ENCODE data around the gene DNAJC11. TPM values are rescaled to one million over a fixed set of nuclear protein-coding genes. Genes with fewer than 3 reads are reported as not detected.

DNAJC11 gene
- total RNA-seq, 1 donor from 2014 or later = 36.4 TPM

- ATAC-seq = no peak
These were observed 8.7 kb downstream of the DNAJC11 start for GRCh38 chr1:6692956-6693355.

DNA sequence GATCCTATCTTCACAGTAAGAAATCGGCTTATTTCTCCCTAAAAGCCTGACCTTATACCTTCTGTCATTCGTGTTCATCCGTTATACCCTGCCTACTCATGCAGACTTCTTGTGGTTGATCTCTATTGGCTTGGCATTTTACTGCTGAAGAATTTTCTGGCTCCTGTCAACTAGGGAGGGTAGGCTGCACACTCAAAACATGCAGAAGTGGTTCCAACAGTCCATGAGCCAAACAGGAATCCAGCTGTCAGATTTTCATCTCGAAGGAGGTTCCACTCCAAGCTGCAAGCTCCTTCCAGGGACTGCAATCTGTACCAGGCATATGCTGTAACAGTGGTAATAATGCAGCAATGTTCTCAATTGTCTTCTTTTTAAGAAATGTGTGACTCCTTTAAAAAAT lies 10.1 kb downstream of the DNAJC11 start:
- H3K27ac ChIP-seq = no peak overlapping the region
- no peaks in the 10 kb centered on the region for H3K36me3 ChIP-seq
- no peak overlapping the region for H3K4me3 ChIP-seq
- TF ChIP-seq CTCF (IDR thresholded peaks at IDR 0.05) = no peak
- DNase-seq (no peak), ATAC-seq (no peak)
- no peaks in the 10 kb centered on the region for H3K9me3 ChIP-seq
- no peaks in the 10 kb centered on the region for H3K27me3 ChIP-seq (ENCODE audit: low read depth)
- H3K4me1 ChIP-seq = no peaks in the 10 kb centered on the region
- intact Hi-C loops (cut with DNase I) = no loop called here

More at GRCh38 chr1:6692956-6693355, 8.7 kb downstream of the DNAJC11 start:
- no peaks in the 10 kb centered on the region for H3K4me1 ChIP-seq
- no peak overlapping the region for H3K27ac ChIP-seq
- DNase-seq = no peak
- no peaks in the 10 kb centered on the region for H3K9me3 ChIP-seq
- intact Hi-C loops (cut with DNase I) = no loop called here
- no peak overlapping the region for H3K4me3 ChIP-seq
- no peak for TF ChIP-seq CTCF (IDR thresholded peaks at IDR 0.05)
- no peaks in the 10 kb centered on the region for H3K36me3 ChIP-seq
- no peaks in the 10 kb centered on the region for H3K27me3 ChIP-seq (ENCODE audit: low read depth)

DNA sequence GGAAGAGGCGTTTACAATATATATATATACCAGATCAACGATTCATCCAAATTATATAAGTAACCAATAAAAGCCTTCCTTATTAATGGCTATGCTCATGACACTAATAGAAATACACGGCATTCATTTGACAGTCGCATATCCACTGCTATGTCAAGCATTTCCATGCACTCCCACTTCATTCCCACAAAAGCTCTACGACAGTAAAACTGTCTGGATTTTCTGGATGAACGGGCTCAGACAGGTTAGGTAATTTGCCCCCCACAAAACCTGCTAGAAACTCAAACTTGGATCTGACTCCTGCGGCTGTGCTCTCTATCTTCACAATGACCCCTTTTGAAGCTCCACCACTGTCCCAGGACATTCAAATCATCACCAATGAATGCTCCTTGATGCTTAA lies 11.4 kb downstream of the DNAJC11 start:
- intact Hi-C loops (cut with DNase I) = no loop called here
- H3K27ac ChIP-seq = no peak overlapping the region
- H3K27me3 ChIP-seq (ENCODE audit: low read depth) = no peaks in the 10 kb centered on the region
- no peaks in the 10 kb centered on the region for H3K4me1 ChIP-seq
- no peaks in the 10 kb centered on the region for H3K36me3 ChIP-seq
- DNase-seq (no peak), ATAC-seq (no peak)
- TF ChIP-seq CTCF (IDR thresholded peaks at IDR 0.05) = no peak
- H3K9me3 ChIP-seq = no peaks in the 10 kb centered on the region
- H3K4me3 ChIP-seq = no peak overlapping the region

GRCh38 chr1:6688757-6689156 lies 12.9 kb downstream of the DNAJC11 start:
- H3K27me3 ChIP-seq (ENCODE audit: low read depth) = no peaks in the 10 kb centered on the region
- no peaks in the 10 kb centered on the region for H3K9me3 ChIP-seq
- H3K36me3 ChIP-seq = no peaks in the 10 kb centered on the region
- no peak for DNase-seq
- no peak overlapping the region for H3K4me3 ChIP-seq
- no peaks in the 10 kb centered on the region for H3K4me1 ChIP-seq
- TF ChIP-seq CTCF (IDR thresholded peaks at IDR 0.05) = no peak
- intact Hi-C loops (cut with DNase I) = no loop called here
- H3K27ac ChIP-seq = no peak overlapping the region
- ATAC-seq = no peak

DNA sequence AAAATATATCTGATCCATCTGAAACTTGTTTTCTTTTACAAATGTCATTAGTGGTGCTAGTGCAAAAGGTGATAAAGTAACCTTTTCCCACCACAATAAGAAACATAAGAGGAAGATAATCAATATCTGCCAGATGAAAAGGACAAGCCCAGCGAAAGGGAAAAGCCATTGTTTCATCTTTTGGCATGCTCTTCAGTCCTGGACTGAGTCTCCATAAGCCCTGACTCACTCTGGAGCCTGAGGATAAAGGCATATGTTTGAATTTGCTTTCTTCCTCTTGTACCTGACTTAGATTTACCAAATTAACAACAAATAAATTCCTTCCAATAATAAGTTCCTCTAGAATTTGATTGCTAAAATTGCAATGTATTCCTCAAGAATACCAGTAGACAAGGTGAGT lies 13.6 kb downstream of the DNAJC11 start:
- no peak for TF ChIP-seq CTCF (IDR thresholded peaks at IDR 0.05)
- Histone ChIP-seq H3K27me3 (ENCODE audit: low read depth) (no peaks in the 10 kb centered on the region), H3K27ac (no peak overlapping the region), H3K9me3 (no peaks in the 10 kb centered on the region), H3K4me3 (no peak overlapping the region), H3K4me1 (no peaks in the 10 kb centered on the region), H3K36me3 (no peaks in the 10 kb centered on the region)
- intact Hi-C loops (cut with DNase I) = no loop called here
- ATAC-seq (no peak), DNase-seq (no peak)

GRCh38 chr1:6686294-6686693 lies 15.3 kb downstream of the DNAJC11 start:
- Histone ChIP-seq H3K27ac (no peak overlapping the region), H3K4me3 (no peak overlapping the region), H3K27me3 (ENCODE audit: low read depth) (no peaks in the 10 kb centered on the region), H3K36me3 (no peaks in the 10 kb centered on the region), H3K4me1 (no peaks in the 10 kb centered on the region), H3K9me3 (no peaks in the 10 kb centered on the region)
- intact Hi-C loops (cut with DNase I) = no loop called here
- DNase-seq (no peak), ATAC-seq (no peak)
- TF ChIP-seq CTCF (IDR thresholded peaks at IDR 0.05) = no peak
